Liver (tissue), 9 donors: Measurements from ENCODE around the gene ATP6V1F. TPM values are rescaled to one million over a fixed set of nuclear protein-coding genes. Genes with fewer than 3 reads are reported as not detected.

Experiments
- DNase-seq: peaks from one replicate; pipeline ENCODE4 v3.0.0-alpha.2; 2017; ENCODE audit warnings: low spot score
- H3K27ac ChIP-seq, 2 donors: one replicate each; pipeline ENCODE4 v1.7.0; 2013; ENCODE audit warnings: inconsistent platforms in 2 of 2, low read length in 2 of 2, control low read depth in 1 of 2, low read depth in 1 of 2, mild to moderate bottlenecking in 1 of 2
- H3K27me3 ChIP-seq, 4 donors: one replicate each; pipeline versions ENCODE4 v1.6.1 to v1.7.0; 2013; ENCODE audit warnings: low read length in 3 of 4, inconsistent platforms in 1 of 4, mild to moderate bottlenecking in 1 of 4, moderate library complexity in 1 of 4; ENCODE audit not compliant: control insufficient read depth in 4 of 4, insufficient read depth in 4 of 4
- H3K36me3 ChIP-seq, 4 donors: one replicate each; pipeline versions ENCODE4 v1.6.1 to v1.7.0; 2013; ENCODE audit warnings: low read length in 3 of 4, mild to moderate bottlenecking in 3 of 4, low read depth in 1 of 4, moderate library complexity in 1 of 4; ENCODE audit not compliant: control insufficient read depth in 4 of 4, insufficient read depth in 3 of 4
- H3K4me1 ChIP-seq, 4 donors: one replicate each; pipeline versions ENCODE4 v1.6.1 to v1.7.0; 2013; ENCODE audit warnings: low read length in 3 of 4, mild to moderate bottlenecking in 3 of 4, moderate library complexity in 1 of 4; ENCODE audit not compliant: control insufficient read depth in 4 of 4, insufficient read depth in 4 of 4
- H3K4me3 ChIP-seq, 3 donors: one replicate each; pipeline versions ENCODE4 v1.6.1 to v1.7.0; 2013; ENCODE audit warnings: low read length in 3 of 3, control low read depth in 1 of 3, low read depth in 1 of 3, mild to moderate bottlenecking in 1 of 3
- H3K9ac ChIP-seq, 2 donors: one replicate each; pipeline ENCODE4 v1.7.0; 2013; ENCODE audit warnings: low read length in 2 of 2, mild to moderate bottlenecking in 2 of 2, moderate library complexity in 2 of 2, control low read depth in 1 of 2, low read depth in 1 of 2
- H3K9me3 ChIP-seq, 4 donors: one replicate each; pipeline versions ENCODE4 v1.6.1 to v1.7.0; 2013; ENCODE audit warnings: low read length in 3 of 4; ENCODE audit not compliant: control insufficient read depth in 4 of 4
- CTCF ChIP-seq: fragments of 150-350 bp; IDR thresholded peaks from 2 replicates; pipeline ENCODE4 v1.5.1; 2017; ENCODE audit warnings: improper control_type of control experiment, low read depth, low read length; ENCODE audit not compliant: missing input control
- GABPA ChIP-seq, 2 donors: IDR thresholded peaks in 1 of 2; conservative IDR thresholded peaks in 1 of 2; 2 replicates each; pipeline ENCODE4 v1.6.1; 2016; ENCODE audit warnings: antibody characterized with exemption in 2 of 2, mild to moderate bottlenecking in 1 of 2, moderate library complexity in 1 of 2
- HNF4A ChIP-seq, 2 donors: conservative IDR thresholded peaks; 2 replicates each; pipeline ENCODE4 v1.6.1; 2016; ENCODE audit warnings: antibody characterized with exemption in 2 of 2, mild to moderate bottlenecking in 2 of 2
- JUND ChIP-seq, 2 donors: IDR thresholded peaks; 2 replicates each; pipeline ENCODE4 v1.6.1; 2016; ENCODE audit warnings: antibody characterized with exemption in 2 of 2
- MAX ChIP-seq: IDR thresholded peaks from 2 replicates; pipeline ENCODE4 v1.6.1; 2016; ENCODE audit warnings: antibody characterized with exemption
- RXRA ChIP-seq, 2 donors: IDR thresholded peaks; 2 replicates each; pipeline ENCODE4 v1.6.1; 2017 to 2018; ENCODE audit warnings: antibody characterized with exemption in 2 of 2, mild to moderate bottlenecking in 1 of 2
- SP1 ChIP-seq: IDR thresholded peaks from 2 replicates; pipeline ENCODE4 v1.6.1; 2018; ENCODE audit warnings: antibody characterized with exemption, mild to moderate bottlenecking
- TAF1 ChIP-seq: conservative IDR thresholded peaks from 2 replicates; pipeline ENCODE4 v1.6.1; 2016; ENCODE audit warnings: antibody characterized with exemption, mild to moderate bottlenecking
- YY1 ChIP-seq: IDR thresholded peaks from 2 replicates; pipeline ENCODE4 v1.6.1; 2016; ENCODE audit warnings: antibody characterized with exemption, mild to moderate bottlenecking
- WGBS: extraction: QIAGEN DNeasy Blood & Tissue Kit; methylation state at CpG from one replicate; pipeline ENCODE4 v1.1.7; 2013; 5-methylcytosine and 5-hydroxymethylcytosine counted together
- polyA plus RNA-seq, 2 donors: library from polyadenylated mRNA; stranded (reverse) in 1 of 2; unstranded in 1 of 2; fragments of 200-250 nt in 1 of 2; fragments of >200 nt in 1 of 2; fragmentation: Nextera tagmentation in 1 of 2; extraction: Ambion mirVana in 1 of 2; gene quantifications; one replicate each; pipeline versions ENCODE4 v1.2.1 to v1.2.3, GENCODE V29; 2013 to 2015
- total RNA-seq, 2 donors: library from RNA; depleted of rRNA; stranded (reverse); fragments of >200 nt; gene quantifications; one replicate each; pipeline ENCODE4 v1.2.3, GENCODE V29; 2014
- TF ChIP-seq, protein P1 (sequence below): IDR thresholded peaks from 2 replicates; pipeline ENCODE4 v1.6.1; 2016; ENCODE audit warnings: antibody characterized with exemption
- donor health status: healthy.
- donor health status: healthy.
- donor health status: healthy.
- donor health status: healthy.
- donor health status: healthy.

Gene ATP6V1F
- total and polyA plus RNA-seq, 4 donors: 23.1 to 111 (median 47.1) TPM

- Histone ChIP-seq H3K36me3 (no peaks in the 10 kb centered on the region), H3K27me3 (no peaks in the 10 kb centered on the region), H3K9ac (no peak overlapping the region), H3K4me1 (no peaks in the 10 kb centered on the region), H3K27ac (no peak overlapping the region), H3K4me3 (no peak overlapping the region), H3K9me3 (no peaks in the 10 kb centered on the region)
- no peak for DNase-seq
- TF ChIP-seq SP1: no peak
- 93% methylated on average over 14 of the region's 14 CpGs for WGBS
These were observed 15.7 kb upstream of the ATP6V1F start for GRCh38 chr7:128846781-128847444.

DNA sequence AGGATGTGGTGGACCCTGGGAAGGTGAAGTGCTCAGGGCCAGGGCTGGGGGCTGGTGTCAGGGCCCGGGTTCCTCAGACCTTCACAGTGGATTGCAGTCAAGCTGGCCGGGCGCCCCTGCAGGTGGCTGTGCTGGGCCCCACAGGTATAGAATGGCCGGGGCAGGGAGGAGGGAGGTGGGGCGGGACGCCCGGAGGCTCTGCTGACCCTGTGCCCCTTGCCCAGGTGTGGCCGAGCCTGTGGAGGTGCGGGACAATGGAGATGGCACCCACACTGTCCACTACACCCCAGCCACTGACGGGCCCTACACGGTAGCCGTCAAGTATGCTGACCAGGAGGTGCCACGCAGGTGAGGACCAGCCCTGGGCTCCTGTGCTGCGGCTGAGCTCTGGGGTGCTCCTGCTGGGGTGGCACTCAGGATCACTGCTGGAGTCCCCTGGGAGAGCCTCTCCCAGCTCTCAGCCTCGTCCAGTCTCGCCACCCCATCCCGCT lies 14.9 kb upstream of the ATP6V1F start:
- Histone ChIP-seq H3K4me3 (no peak overlapping the region), H3K9me3 (no peaks in the 10 kb centered on the region), H3K4me1 (no peaks in the 10 kb centered on the region), H3K27me3 (no peaks in the 10 kb centered on the region), H3K27ac (no peak overlapping the region), H3K9ac (no peak overlapping the region), H3K36me3 (no peaks in the 10 kb centered on the region)
- DNase-seq: no peak
- 94% methylated on average over 17 of the region's 17 CpGs for whole genome bisulfite sequencing
- TF ChIP-seq CTCF (no peak), GABPA (IDR thresholded peaks at IDR 0.05 in 1 of 2, conservative IDR thresholded peaks at IDR 0.05 in 1 of 2) (no peak), HNF4A (conservative IDR thresholded peaks at IDR 0.05) (no peak), YY1 (no peak), JUND (IDR thresholded peaks at IDR 0.05) (no peak), TAF1 (no peak), MAX (no peak), RXRA (IDR thresholded peaks at IDR 0.05) (no peak)

GRCh38 chr7:128848289-128849155 lies 14.1 kb upstream of the ATP6V1F start:
- Histone ChIP-seq H3K4me1 (no peaks in the 10 kb centered on the region), H3K4me3 (no peak overlapping the region), H3K27ac (no peak overlapping the region), H3K9ac (no peak overlapping the region), H3K36me3 (no peaks in the 10 kb centered on the region), H3K27me3 (no peaks in the 10 kb centered on the region), H3K9me3 (no peaks in the 10 kb centered on the region)
- 95% methylated on average over 31 of the region's 31 CpGs for WGBS
- no peak for DNase-seq
- TF ChIP-seq, protein P1, sequence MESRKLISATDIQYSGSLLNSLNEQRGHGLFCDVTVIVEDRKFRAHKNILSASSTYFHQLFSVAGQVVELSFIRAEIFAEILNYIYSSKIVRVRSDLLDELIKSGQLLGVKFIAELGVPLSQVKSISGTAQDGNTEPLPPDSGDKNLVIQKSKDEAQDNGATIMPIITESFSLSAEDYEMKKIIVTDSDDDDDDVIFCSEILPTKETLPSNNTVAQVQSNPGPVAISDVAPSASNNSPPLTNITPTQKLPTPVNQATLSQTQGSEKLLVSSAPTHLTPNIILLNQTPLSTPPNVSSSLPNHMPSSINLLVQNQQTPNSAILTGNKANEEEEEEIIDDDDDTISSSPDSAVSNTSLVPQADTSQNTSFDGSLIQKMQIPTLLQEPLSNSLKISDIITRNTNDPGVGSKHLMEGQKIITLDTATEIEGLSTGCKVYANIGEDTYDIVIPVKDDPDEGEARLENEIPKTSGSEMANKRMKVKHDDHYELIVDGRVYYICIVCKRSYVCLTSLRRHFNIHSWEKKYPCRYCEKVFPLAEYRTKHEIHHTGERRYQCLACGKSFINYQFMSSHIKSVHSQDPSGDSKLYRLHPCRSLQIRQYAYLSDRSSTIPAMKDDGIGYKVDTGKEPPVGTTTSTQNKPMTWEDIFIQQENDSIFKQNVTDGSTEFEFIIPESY: no peak
